MCF 10A (cell line): ENCODE data around the gene PMPCA. TPM values are rescaled to one million over a fixed set of nuclear protein-coding genes. Genes with fewer than 3 reads are reported as not detected.
A peak's percentile ranks its signal among the peaks of the same experiment; 100 is the strongest.

ENCODE experiments used
- BruUV-seq: library from RNA; stranded (reverse); fragments of 400-500 nt; replicated peaks from 2 replicates; lab custom pipeline; 2021; lab: Mats Ljungman, UMichigan
- CTCF ChIA-PET: fragments of 300-600 bp; sonication (Branson Sonifier 250); formaldehyde crosslinking; extraction: SDS; loops from one replicate; lab custom pipeline; 2021; ENCODE audit warnings: antibody characterized with exemption, inconsistent platforms; lab: Yijun Ruan, JAX
- POLR2A ChIA-PET: fragments of 300-600, 350-650 bp; sonication (Branson Sonifier 250); formaldehyde crosslinking; extraction: SDS; loops from one replicate; lab custom pipeline; 2020; ENCODE audit warnings: antibody characterized with exemption, inconsistent platforms; lab: Yijun Ruan, JAX
- DNase-seq: peaks from one replicate; pipeline ENCODE4 v3.0.0-alpha.2; 2018; ENCODE audit not compliant: unreplicated experiment
- H3K27ac Mint-ChIP-seq: one replicate; pipeline ENCODE4 v1.8.0; 2022; ENCODE audit warnings: mild to moderate bottlenecking, low read depth, mixed read lengths; ENCODE audit not compliant: unreplicated experiment
- H3K27me3 Mint-ChIP-seq: one replicate; pipeline ENCODE4 v1.8.0; 2022; ENCODE audit warnings: mixed read lengths; ENCODE audit not compliant: insufficient read depth, unreplicated experiment
- H3K36me3 Mint-ChIP-seq: one replicate; pipeline ENCODE4 v1.8.0; 2022; ENCODE audit warnings: mild to moderate bottlenecking, moderate library complexity, mixed read lengths; ENCODE audit not compliant: insufficient read depth, unreplicated experiment
- H3K4me1 Mint-ChIP-seq: one replicate; pipeline ENCODE4 v1.8.0; 2022; ENCODE audit warnings: mixed read lengths; ENCODE audit not compliant: insufficient read depth, unreplicated experiment
- H3K4me3 Mint-ChIP-seq: one replicate; pipeline ENCODE4 v1.8.0; 2022; ENCODE audit warnings: mild to moderate bottlenecking, moderate library complexity, mixed read lengths; ENCODE audit not compliant: unreplicated experiment
- H3K9me3 Mint-ChIP-seq: one replicate; pipeline ENCODE4 v1.8.0; 2022; ENCODE audit warnings: mixed read lengths; ENCODE audit not compliant: unreplicated experiment
- intact Hi-C: fragments of 100-400 bp; cut with micrococcal nuclease; formaldehyde crosslinking; loops from 2 replicates; pipeline ENCODE4 v1.14.1; 2022
- total RNA-seq: library from RNA; stranded (reverse); gene quantifications from 2 replicates; pipeline ENCODE4 v1.2.3, GENCODE V29; 2022
- TF ChIP-seq, protein P1 (sequence below): fragments of 200-600 bp; IDR thresholded peaks from one replicate; pipeline ENCODE4 v1.8.0; 2022; ENCODE audit warnings: antibody characterized with exemption, mild to moderate bottlenecking; ENCODE audit not compliant: unreplicated experiment

The PMPCA gene
- total RNA-seq, 1 experiment from 2014 or later = 66.3 TPM

DNA sequence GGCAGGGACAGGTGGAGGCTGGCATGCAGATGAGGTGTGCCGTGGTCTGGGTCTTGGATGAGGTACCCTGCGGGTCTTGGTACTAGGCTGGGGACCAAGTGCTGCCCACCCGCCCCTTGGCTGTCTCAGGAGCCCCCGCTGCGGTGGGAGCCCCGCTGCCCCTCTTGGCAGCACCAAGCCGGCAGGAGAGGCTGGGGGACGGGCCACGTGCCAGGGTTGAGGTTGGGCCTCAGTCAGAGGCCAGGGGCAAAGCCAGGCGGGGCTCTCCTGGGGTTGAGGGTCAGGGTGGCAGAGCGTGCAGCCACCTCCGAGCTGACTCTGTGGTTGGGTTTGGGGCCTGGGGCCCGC lies 39.0 kb upstream of the PMPCA start:
- Mint-ChIP-seq H3K9me3 (no peaks in the 10 kb centered on the region), H3K27me3 (no peaks in the 10 kb centered on the region), H3K4me1 (no peaks in the 10 kb centered on the region), H3K4me3 (no peak overlapping the region), H3K36me3 (peaks cover 4% of the 10 kb centered on the region), H3K27ac (no peak overlapping the region)
- BruUV-seq = no TSS peak
- intact Hi-C loops = no loop called here
- ChIA-PET POLR2A (interaction anchor here (0.7 kb wide), 1 partner anchor 21 kb away, joined by 3 read pairs; no protein-coding TSS in a partner anchor), CTCF (no interaction called here)
- no peak for DNase-seq
- TF ChIP-seq, protein P1, sequence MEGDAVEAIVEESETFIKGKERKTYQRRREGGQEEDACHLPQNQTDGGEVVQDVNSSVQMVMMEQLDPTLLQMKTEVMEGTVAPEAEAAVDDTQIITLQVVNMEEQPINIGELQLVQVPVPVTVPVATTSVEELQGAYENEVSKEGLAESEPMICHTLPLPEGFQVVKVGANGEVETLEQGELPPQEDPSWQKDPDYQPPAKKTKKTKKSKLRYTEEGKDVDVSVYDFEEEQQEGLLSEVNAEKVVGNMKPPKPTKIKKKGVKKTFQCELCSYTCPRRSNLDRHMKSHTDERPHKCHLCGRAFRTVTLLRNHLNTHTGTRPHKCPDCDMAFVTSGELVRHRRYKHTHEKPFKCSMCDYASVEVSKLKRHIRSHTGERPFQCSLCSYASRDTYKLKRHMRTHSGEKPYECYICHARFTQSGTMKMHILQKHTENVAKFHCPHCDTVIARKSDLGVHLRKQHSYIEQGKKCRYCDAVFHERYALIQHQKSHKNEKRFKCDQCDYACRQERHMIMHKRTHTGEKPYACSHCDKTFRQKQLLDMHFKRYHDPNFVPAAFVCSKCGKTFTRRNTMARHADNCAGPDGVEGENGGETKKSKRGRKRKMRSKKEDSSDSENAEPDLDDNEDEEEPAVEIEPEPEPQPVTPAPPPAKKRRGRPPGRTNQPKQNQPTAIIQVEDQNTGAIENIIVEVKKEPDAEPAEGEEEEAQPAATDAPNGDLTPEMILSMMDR = no peak

DNA sequence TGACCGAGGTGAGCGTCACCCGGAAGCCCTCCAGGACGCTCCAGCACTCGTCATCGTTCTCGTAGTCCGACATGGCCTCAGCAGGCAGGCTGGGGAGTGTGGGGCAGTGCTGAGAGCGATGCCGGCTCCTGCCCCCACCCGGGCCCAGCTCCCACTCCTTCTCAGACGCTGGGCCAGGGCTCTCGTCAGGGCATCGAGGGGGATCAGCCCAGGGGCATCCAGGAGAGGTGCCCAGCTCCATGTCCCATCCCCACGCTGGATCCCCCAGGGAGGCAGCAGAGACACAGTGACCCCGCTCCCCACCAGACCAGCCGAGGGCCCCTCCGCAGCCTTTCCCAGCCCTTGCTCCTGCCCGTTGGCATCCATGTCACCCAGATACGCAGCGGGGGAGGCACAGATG lies 38.5 kb upstream of the PMPCA start:
- no peaks in the 10 kb centered on the region for H3K4me1 Mint-ChIP-seq
- POLR2A ChIA-PET = interaction anchor here (0.7 kb wide), 1 partner anchor 21 kb away, joined by 3 read pairs; no protein-coding TSS in a partner anchor
- no peak for DNase-seq
- intact Hi-C loops = no loop called here
- no peaks in the 10 kb centered on the region for H3K27me3 Mint-ChIP-seq
- BruUV-seq = no TSS peak
- TF ChIP-seq, protein P1 = no peak
- peaks cover 4% of the 10 kb centered on the region for H3K36me3 Mint-ChIP-seq
- no peak overlapping the region for H3K27ac Mint-ChIP-seq
- CTCF ChIA-PET = interaction anchor here (0.7 kb wide), 1 partner anchor 17 kb away, joined by 3 read pairs; no protein-coding TSS in a partner anchor
- no peak overlapping the region for H3K4me3 Mint-ChIP-seq
- no peaks in the 10 kb centered on the region for H3K9me3 Mint-ChIP-seq

DNA sequence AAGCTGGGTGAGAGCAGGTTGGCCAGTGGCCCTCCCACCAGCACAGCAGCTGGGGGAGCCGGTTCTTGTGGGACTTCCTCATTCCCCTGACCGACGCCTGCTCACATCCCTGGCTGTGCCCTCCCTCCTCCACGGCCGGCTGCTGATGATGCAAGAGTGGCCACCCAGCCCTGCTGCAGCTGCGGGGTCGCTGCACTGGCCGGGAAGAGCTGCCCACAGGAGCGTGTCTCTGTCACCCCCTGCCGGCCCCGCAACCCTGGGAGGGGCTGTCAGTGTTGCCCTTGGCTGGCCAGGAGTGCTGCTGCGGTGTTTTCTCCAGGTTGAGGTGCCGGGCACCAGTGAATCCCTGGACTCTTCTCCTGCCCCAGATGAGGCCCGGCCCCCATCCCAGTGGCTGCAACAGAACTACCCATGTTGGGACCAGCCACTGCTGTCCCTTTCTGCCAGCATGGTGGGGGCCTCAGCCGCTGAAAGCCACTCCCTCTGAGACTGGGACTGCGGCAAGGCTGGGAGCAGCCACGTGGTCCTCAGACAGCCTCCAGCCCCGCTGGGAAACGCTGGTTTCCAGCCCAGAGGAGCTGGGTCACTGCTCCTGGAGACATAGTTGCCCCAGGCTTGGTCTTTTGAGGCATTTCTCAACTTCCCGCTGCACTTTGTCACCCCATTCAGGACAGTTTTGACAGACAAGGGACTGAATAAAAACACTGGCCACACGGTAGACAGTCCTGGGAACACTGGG lies 37.7 kb upstream of the PMPCA start:
- Mint-ChIP-seq H3K4me3 (no peak overlapping the region), H3K27ac (no peak overlapping the region), H3K36me3 (peaks cover 4% of the 10 kb centered on the region), H3K4me1 (no peaks in the 10 kb centered on the region), H3K9me3 (no peaks in the 10 kb centered on the region), H3K27me3 (no peaks in the 10 kb centered on the region)
- ChIA-PET CTCF (interaction anchor here (0.5 to 0.7 kb wide), 2 partner anchors 16 to 564 kb away, joined by 3 read pairs; no protein-coding TSS in a partner anchor), POLR2A (interaction anchor here (0.7 kb wide), 1 partner anchor 47 kb away, joined by 4 read pairs; no protein-coding TSS in a partner anchor)
- intact Hi-C loops = no loop called here
- DNase-seq = peak; percentile 30
- no TSS peak for BruUV-seq
- TF ChIP-seq, protein P1 = no peak

DNA sequence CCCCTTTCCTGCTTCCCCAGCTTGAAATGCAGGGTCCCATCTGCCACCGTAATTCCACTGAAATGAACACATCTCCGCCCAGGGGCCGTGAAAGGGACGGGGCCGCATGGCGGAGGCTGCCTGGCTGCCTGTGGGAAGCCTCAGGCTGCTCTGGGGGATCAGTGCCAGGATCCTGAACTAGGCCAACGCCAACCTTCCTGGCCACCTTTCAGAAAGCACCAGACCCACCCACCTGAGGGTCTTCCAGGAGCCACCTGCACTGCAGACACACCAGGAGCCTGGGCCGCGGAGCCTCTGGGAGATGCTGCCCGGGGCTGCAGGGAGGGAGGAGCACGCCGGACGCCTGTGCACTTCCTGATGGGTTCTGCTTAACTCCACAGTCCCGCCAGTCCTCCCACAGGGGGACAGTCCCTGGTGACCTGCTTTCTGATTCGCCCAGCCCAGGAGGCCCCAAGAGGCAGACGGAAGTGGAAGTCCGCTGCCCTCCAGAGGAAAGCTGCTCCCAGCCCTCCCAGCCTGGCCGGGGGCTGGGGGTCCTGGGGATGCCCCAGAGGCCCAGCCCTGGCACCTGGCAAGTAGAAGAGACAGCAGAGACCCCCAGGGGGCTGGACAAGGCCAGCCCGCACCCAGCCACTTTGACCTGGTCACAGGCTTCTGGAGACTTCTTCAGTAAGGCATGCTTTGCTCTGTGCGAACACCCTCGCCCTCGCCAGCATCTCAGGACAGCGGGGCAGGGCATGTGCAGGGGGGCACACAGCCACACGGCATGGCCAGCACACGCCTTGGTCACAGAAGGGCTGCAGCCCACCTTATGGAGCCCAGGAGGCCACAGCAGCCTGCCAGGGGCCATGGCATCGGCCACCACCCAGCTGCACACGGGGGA lies 36.9 kb upstream of the PMPCA start, which contains the start of gene CARD9:
TSS of gene CARD9 (minus strand) at position 370 of the 883 bp plus-strand sequence. CDS start 1,591 bp downstream, outside the sequence.
- ChIA-PET POLR2A (interaction anchor here (0.6 to 1.7 kb wide), 4 partner anchors 7 to 48 kb away, joined by 3 to 4 read pairs (median 4); partner anchors contain the start of gene DNLZ), CTCF (interaction anchor here (0.5 to 1.4 kb wide), 2 partner anchors 10 to 563 kb away, joined by 3 to 8 read pairs; partner anchors contain the start of gene DNLZ)
- Mint-ChIP-seq H3K27me3 (no peaks in the 10 kb centered on the region), H3K36me3 (peaks cover 4% of the 10 kb centered on the region), H3K4me3 (no peak within 1 kb of the TSS), H3K9me3 (no peaks in the 10 kb centered on the region), H3K4me1 (no peaks in the 10 kb centered on the region), H3K27ac (peak within 1 kb of the TSS; percentile 22)
- intact Hi-C loops = no loop called here
- TF ChIP-seq, protein P1 = no peak
- DNase-seq = no peak
- no TSS peak for BruUV-seq
